OCI-LY1 (cell line): Measurements from ENCODE around the gene HLTF.

Experiments
- EZH2 ChIP-seq: fragments of 200-600 bp; sonication (generic), shearing (Covaris generic); IDR thresholded peaks from 2 replicates; pipeline ENCODE4 v1.8.0; 2017; ENCODE audit warnings: borderline replicate concordance, mixed run types, mild to moderate bottlenecking, antibody characterized with exemption, low read length, moderate library complexity, mixed read lengths
- TF ChIP-seq, protein P1 (sequence below): fragments of 200-600 bp; sonication (generic), shearing (Covaris generic); IDR thresholded peaks from 2 replicates; pipeline ENCODE4 v1.5.1; 2017; ENCODE audit warnings: mild to moderate bottlenecking, antibody characterized with exemption, low read length, moderate library complexity, mixed read lengths

DNA sequence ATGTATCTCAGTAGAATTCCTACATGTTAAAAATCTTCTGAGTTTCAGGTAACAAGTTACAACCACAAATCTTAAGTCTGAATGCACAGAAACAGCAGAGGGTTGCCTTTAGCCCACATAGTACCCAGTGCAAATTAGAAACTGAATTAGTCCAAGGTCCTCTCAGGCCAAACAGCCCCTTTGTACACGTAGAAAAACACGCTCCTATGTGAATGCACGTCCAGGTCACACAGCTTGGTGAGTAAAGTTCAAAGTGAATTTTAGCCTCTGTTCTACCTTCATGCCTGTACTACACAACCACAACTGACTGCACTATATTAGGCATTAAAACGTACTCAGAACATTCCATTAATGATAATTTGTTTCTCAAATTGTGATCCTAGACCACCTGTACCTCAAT is 48.6 kb downstream of the HLTF start:
- TF ChIP-seq, protein P1, sequence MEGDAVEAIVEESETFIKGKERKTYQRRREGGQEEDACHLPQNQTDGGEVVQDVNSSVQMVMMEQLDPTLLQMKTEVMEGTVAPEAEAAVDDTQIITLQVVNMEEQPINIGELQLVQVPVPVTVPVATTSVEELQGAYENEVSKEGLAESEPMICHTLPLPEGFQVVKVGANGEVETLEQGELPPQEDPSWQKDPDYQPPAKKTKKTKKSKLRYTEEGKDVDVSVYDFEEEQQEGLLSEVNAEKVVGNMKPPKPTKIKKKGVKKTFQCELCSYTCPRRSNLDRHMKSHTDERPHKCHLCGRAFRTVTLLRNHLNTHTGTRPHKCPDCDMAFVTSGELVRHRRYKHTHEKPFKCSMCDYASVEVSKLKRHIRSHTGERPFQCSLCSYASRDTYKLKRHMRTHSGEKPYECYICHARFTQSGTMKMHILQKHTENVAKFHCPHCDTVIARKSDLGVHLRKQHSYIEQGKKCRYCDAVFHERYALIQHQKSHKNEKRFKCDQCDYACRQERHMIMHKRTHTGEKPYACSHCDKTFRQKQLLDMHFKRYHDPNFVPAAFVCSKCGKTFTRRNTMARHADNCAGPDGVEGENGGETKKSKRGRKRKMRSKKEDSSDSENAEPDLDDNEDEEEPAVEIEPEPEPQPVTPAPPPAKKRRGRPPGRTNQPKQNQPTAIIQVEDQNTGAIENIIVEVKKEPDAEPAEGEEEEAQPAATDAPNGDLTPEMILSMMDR, result no peak
- TF ChIP-seq EZH2, result no peak
